Astrocyte (in vitro differentiated cells and primary cell): ENCODE results near the gene HGFAC. TPM values are rescaled to one million over a fixed set of nuclear protein-coding genes. Genes with fewer than 3 reads are reported as not detected.

Source experiments
- DNase-seq: peaks from one replicate; pipeline ENCODE4 v3.0.0-alpha.2; 2010; ENCODE audit warnings: low read depth
- FAIRE-seq: peaks from 2 replicates; lab custom pipeline; 2011; peaks lifted over from hg19 to GRCh38; lab: Jason Lieb, UNC
- H2AFZ ChIP-seq: 2 replicates; pipeline ENCODE4 v1.6.0; 2012; ENCODE audit warnings: low read depth, low read length, inconsistent platforms
- H3K27ac ChIP-seq: 2 replicates; pipeline ENCODE4 v1.5.1; 2011; ENCODE audit warnings: low read depth, low read length, inconsistent platforms
- H3K27me3 ChIP-seq: 2 replicates; pipeline ENCODE4 v1.6.0; 2011; ENCODE audit warnings: low read length, inconsistent platforms; ENCODE audit not compliant: insufficient read depth
- H3K36me3 ChIP-seq: 2 replicates; pipeline ENCODE4 v1.5.1; 2011; ENCODE audit warnings: low read length, inconsistent platforms; ENCODE audit not compliant: insufficient read depth
- H3K4me1 ChIP-seq: 2 replicates; pipeline ENCODE4 v1.5.1; 2011; ENCODE audit warnings: low read length, inconsistent platforms; ENCODE audit not compliant: insufficient read depth
- H3K4me2 ChIP-seq: 2 replicates; pipeline ENCODE4 v1.6.0; 2012; ENCODE audit warnings: low read length, inconsistent platforms
- H3K4me3 ChIP-seq: 2 replicates; pipeline ENCODE4 v1.5.1; 2011; ENCODE audit warnings: low read depth, mild to moderate bottlenecking, low read length, inconsistent platforms; ENCODE audit not compliant: insufficient read depth
- H3K79me2 ChIP-seq: 2 replicates; pipeline ENCODE4 v1.6.0; 2012; ENCODE audit warnings: mild to moderate bottlenecking, low read length, inconsistent platforms; ENCODE audit not compliant: insufficient read depth
- H3K9ac ChIP-seq: 2 replicates; pipeline ENCODE4 v1.6.0; 2012; ENCODE audit warnings: mild to moderate bottlenecking, low read length, inconsistent platforms
- H3K9me3 ChIP-seq: 2 replicates; pipeline ENCODE4 v1.5.1; 2012; ENCODE audit warnings: low read depth, mild to moderate bottlenecking, low read length, inconsistent platforms; ENCODE audit not compliant: insufficient read depth
- H4K20me1 ChIP-seq: 2 replicates; pipeline ENCODE4 v1.6.0; 2012; ENCODE audit warnings: low read length, inconsistent platforms; ENCODE audit not compliant: insufficient read depth
- H3K27ac Mint-ChIP-seq: one replicate; pipeline ENCODE4 v1.8.0; 2021; ENCODE audit warnings: mild to moderate bottlenecking, mixed read lengths; ENCODE audit not compliant: unreplicated experiment
- H3K27me3 Mint-ChIP-seq: one replicate; pipeline ENCODE4 v1.8.0; 2021; ENCODE audit warnings: low read depth, mixed read lengths; ENCODE audit not compliant: unreplicated experiment
- H3K36me3 Mint-ChIP-seq: one replicate; pipeline ENCODE4 v1.8.0; 2021; ENCODE audit warnings: low read depth, mixed read lengths; ENCODE audit not compliant: unreplicated experiment
- H3K4me1 Mint-ChIP-seq: one replicate; pipeline ENCODE4 v1.8.0; 2021; ENCODE audit warnings: low read depth, mixed read lengths; ENCODE audit not compliant: unreplicated experiment
- H3K4me3 Mint-ChIP-seq: one replicate; pipeline ENCODE4 v1.8.0; 2021; ENCODE audit warnings: mild to moderate bottlenecking, moderate library complexity, mixed read lengths; ENCODE audit not compliant: unreplicated experiment
- H3K9me3 Mint-ChIP-seq: one replicate; pipeline ENCODE4 v1.8.0; 2021; ENCODE audit warnings: mild to moderate bottlenecking, mixed read lengths; ENCODE audit not compliant: unreplicated experiment
- EZH2 ChIP-seq: IDR thresholded peaks from 2 replicates; pipeline ENCODE4 v1.6.1; 2012; ENCODE audit warnings: mild to moderate bottlenecking, low read length, inconsistent platforms; ENCODE audit not compliant: insufficient read depth
- total RNA-seq: library from RNA; stranded (reverse); gene quantifications from 2 replicates; pipeline ENCODE4 v1.2.1, GENCODE V29; 2021
- TF ChIP-seq, protein P1 (sequence below): IDR thresholded peaks from 2 replicates; pipeline ENCODE4 v1.5.1; 2011; ENCODE audit warnings: low read depth, mild to moderate bottlenecking, inconsistent platforms, low read length, moderate library complexity; ENCODE audit not compliant: insufficient read depth

The HGFAC gene
- total RNA-seq, 1 donor from 2014 or later = 0.52 TPM

DNA sequence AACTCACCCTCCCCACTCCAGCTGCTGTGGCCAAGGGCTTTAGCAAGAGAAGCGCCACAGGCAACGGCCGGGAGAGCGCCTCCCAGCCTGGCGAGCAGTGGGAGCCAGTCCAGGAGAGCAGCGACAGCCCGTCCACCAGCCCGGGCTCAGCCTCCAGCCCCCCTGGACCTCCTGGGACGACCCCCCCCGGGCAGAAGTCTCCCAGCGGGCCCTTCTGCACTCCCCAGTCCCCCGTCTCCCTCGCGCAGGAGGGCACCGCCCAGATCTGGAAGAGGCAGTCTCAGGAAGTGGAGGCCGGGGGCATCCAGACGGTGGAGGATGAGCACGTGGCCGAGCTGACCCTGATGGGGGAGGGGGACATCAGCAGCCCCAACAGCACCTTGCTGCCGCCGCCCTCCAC is 11.2 kb upstream of the HGFAC start:
- TF ChIP-seq, protein P1, sequence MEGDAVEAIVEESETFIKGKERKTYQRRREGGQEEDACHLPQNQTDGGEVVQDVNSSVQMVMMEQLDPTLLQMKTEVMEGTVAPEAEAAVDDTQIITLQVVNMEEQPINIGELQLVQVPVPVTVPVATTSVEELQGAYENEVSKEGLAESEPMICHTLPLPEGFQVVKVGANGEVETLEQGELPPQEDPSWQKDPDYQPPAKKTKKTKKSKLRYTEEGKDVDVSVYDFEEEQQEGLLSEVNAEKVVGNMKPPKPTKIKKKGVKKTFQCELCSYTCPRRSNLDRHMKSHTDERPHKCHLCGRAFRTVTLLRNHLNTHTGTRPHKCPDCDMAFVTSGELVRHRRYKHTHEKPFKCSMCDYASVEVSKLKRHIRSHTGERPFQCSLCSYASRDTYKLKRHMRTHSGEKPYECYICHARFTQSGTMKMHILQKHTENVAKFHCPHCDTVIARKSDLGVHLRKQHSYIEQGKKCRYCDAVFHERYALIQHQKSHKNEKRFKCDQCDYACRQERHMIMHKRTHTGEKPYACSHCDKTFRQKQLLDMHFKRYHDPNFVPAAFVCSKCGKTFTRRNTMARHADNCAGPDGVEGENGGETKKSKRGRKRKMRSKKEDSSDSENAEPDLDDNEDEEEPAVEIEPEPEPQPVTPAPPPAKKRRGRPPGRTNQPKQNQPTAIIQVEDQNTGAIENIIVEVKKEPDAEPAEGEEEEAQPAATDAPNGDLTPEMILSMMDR = no peak
- no peak for TF ChIP-seq EZH2
- no peaks in the 10 kb centered on the region for H3K4me1 ChIP-seq
- no peak overlapping the region for H3K9ac ChIP-seq
- H3K4me3 ChIP-seq = no peak overlapping the region
- no peak overlapping the region for H3K27ac Mint-ChIP-seq
- no peaks in the 10 kb centered on the region for H3K79me2 ChIP-seq
- peaks cover 2% of the 10 kb centered on the region for H3K9me3 Mint-ChIP-seq
- no peak overlapping the region for H3K4me2 ChIP-seq
- H2AFZ ChIP-seq = no peak overlapping the region
- no peaks in the 10 kb centered on the region for H4K20me1 ChIP-seq
- H3K36me3 ChIP-seq = no peaks in the 10 kb centered on the region
- H3K27ac ChIP-seq = no peak overlapping the region
- no peaks in the 10 kb centered on the region for H3K9me3 ChIP-seq
- H3K27me3 Mint-ChIP-seq = no peaks in the 10 kb centered on the region
- peaks cover 15% of the 10 kb centered on the region for H3K36me3 Mint-ChIP-seq
- no peak overlapping the region for H3K4me3 Mint-ChIP-seq
- FAIRE-seq = no peak
- H3K27me3 ChIP-seq = no peaks in the 10 kb centered on the region
- DNase-seq = no peak
- H3K4me1 Mint-ChIP-seq = no peaks in the 10 kb centered on the region

GRCh38 chr4:3431446-3431993 is 10.2 kb upstream of the HGFAC start:
- no peak overlapping the region for H3K9ac ChIP-seq
- no peaks in the 10 kb centered on the region for H3K27me3 ChIP-seq
- H3K4me2 ChIP-seq = no peak overlapping the region
- Mint-ChIP-seq H3K36me3 (peaks cover 15% of the 10 kb centered on the region), H3K9me3 (peaks cover 2% of the 10 kb centered on the region), H3K4me1 (no peaks in the 10 kb centered on the region), H3K27ac (no peak overlapping the region), H3K4me3 (no peak overlapping the region), H3K27me3 (no peaks in the 10 kb centered on the region)
- H3K9me3 ChIP-seq = no peaks in the 10 kb centered on the region
- TF ChIP-seq, protein P1 = no peak
- no peak for TF ChIP-seq EZH2
- FAIRE-seq = no peak
- no peaks in the 10 kb centered on the region for H4K20me1 ChIP-seq
- H3K4me3 ChIP-seq = no peak overlapping the region
- no peaks in the 10 kb centered on the region for H3K4me1 ChIP-seq
- H3K27ac ChIP-seq = no peak overlapping the region
- H3K79me2 ChIP-seq = no peaks in the 10 kb centered on the region
- no peaks in the 10 kb centered on the region for H3K36me3 ChIP-seq
- H2AFZ ChIP-seq = no peak overlapping the region
- DNase-seq = no peak

DNA sequence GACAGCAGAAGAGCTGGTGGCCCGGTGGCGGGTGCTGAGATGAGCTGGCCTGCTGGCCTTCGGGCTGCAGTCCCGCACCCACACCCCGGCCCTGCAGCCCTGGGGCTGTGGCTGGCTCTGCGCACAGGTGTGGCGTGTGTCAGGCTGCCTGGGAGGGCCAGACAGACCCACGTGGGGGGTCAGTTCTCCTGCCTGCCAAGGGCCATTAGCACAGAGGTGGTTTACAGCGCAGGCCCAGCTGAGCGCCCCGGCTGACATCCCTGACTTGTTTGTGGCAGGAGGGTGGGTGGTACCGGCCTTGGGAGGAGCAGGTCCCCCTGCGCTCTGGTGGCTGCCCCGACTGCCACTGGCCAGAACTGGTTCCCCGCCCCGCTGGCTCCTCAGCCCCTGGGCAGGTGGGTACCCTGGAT is 9.4 kb upstream of the HGFAC start:
- Mint-ChIP-seq H3K27ac (no peak overlapping the region), H3K27me3 (no peaks in the 10 kb centered on the region), H3K4me3 (no peak overlapping the region), H3K4me1 (no peaks in the 10 kb centered on the region), H3K9me3 (peaks cover 2% of the 10 kb centered on the region), H3K36me3 (peaks cover 15% of the 10 kb centered on the region)
- no peak overlapping the region for H3K27ac ChIP-seq
- H3K4me2 ChIP-seq = no peak overlapping the region
- TF ChIP-seq EZH2 = no peak
- TF ChIP-seq, protein P1 = no peak
- H3K4me3 ChIP-seq = no peak overlapping the region
- DNase-seq = no peak
- H3K9ac ChIP-seq = no peak overlapping the region
- no peak for FAIRE-seq
- no peaks in the 10 kb centered on the region for H3K36me3 ChIP-seq
- H2AFZ ChIP-seq = no peak overlapping the region
- no peaks in the 10 kb centered on the region for H4K20me1 ChIP-seq
- peaks cover 7% of the 10 kb centered on the region for H3K4me1 ChIP-seq
- H3K27me3 ChIP-seq = no peaks in the 10 kb centered on the region
- no peaks in the 10 kb centered on the region for H3K79me2 ChIP-seq
- H3K9me3 ChIP-seq = no peaks in the 10 kb centered on the region
